ENCODE results near the gene CDKN1C.

Gene CDKN1C

GRCh38 chr11:2867722-2868505 lies 17.7 kb downstream of the CDKN1C start:
- DNase-seq: no peak

GRCh38 chr11:2867142-2867541 lies 18.4 kb downstream of the CDKN1C start:
- DNase-seq: no peak

GRCh38 chr11:2865922-2866577 lies 19.5 kb downstream of the CDKN1C start:
- no peak for DNase-seq

GRCh38 chr11:2864901-2865300 lies 20.7 kb downstream of the CDKN1C start:
- no peak for DNase-seq

GRCh38 chr11:2863276-2863618 lies 22.3 kb downstream of the CDKN1C start:
- DNase-seq: no peak

GRCh38 chr11:2862395-2863275 lies 22.9 kb downstream of the CDKN1C start:
- DNase-seq: no peak

GRCh38 chr11:2860636-2861035 lies 24.9 kb downstream of the CDKN1C start:
- DNase-seq: no peak

GRCh38 chr11:2859699-2860037 lies 25.9 kb downstream of the CDKN1C start:
- no peak for DNase-seq

- DNase-seq: no peak
Measured at GRCh38 chr11:2858995-2859698, 26.4 kb downstream of the CDKN1C start.

- DNase-seq: no peak
Measured at GRCh38 chr11:2857918-2858317, 27.7 kb downstream of the CDKN1C start.

GRCh38 chr11:2857276-2857675 lies 28.3 kb downstream of the CDKN1C start:
- no peak for DNase-seq

- DNase-seq: no peak
Measured at GRCh38 chr11:2855162-2855561, 30.4 kb downstream of the CDKN1C start.

- DNase-seq: no peak
Measured at GRCh38 chr11:2853997-2854560, 31.5 kb downstream of the CDKN1C start.

- DNase-seq: no peak
Measured at GRCh38 chr11:2853401-2853800, 32.2 kb downstream of the CDKN1C start.

GRCh38 chr11:2849994-2850770 lies 35.4 kb downstream of the CDKN1C start:
- no peak for DNase-seq

GRCh38 chr11:2848497-2848896 lies 37.1 kb downstream of the CDKN1C start:
- no peak for DNase-seq

- no peak for DNase-seq
Measured at GRCh38 chr11:2847561-2847960, 38.0 kb downstream of the CDKN1C start.

GRCh38 chr11:2846470-2846869 lies 39.1 kb downstream of the CDKN1C start:
- no peak for DNase-seq

- DNase-seq: no peak
Measured at GRCh38 chr11:2846056-2846455, 39.5 kb downstream of the CDKN1C start.

GRCh38 chr11:2844996-2845395 lies 40.6 kb downstream of the CDKN1C start:
- no peak for DNase-seq

- DNase-seq: no peak
Measured at GRCh38 chr11:2844116-2844842, 41.3 kb downstream of the CDKN1C start.

Measured in T1000 (cell line).